GM18520 (cell line): ENCODE results near the gene DEPDC5.

Experiments used
- ATAC-seq: cut with Tn5 transposase; IDR thresholded peaks from one replicate; pipeline ENCODE4 v1.9.1; 2021; ENCODE audit not compliant: unreplicated experiment

Gene DEPDC5

GRCh38 chr22:31846161-31847115 is 92.6 kb downstream of the DEPDC5 start:
- ATAC-seq, result no peak

GRCh38 chr22:31848411-31848810 is 94.6 kb downstream of the DEPDC5 start:
- ATAC-seq, result no peak

DNA sequence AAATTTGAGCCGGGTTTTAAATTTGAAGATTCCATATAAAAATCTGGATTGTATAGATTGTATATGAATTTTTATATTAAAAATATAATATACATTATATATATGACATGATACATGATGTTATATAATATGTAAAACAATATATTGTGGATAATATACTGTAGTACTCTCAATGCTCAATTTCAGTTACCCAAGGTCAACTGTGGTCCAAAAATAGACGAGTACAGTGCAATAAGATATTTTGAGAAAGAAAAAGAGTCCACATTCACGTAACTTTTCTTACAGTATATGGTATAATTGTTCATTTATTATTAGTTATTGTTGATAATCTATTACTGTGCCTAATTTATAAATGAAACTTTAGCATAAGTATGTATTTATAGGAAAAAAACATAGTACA is 96.3 kb downstream of the DEPDC5 start:
- ATAC-seq, result no peak

- ATAC-seq, result no peak
Observed at GRCh38 chr22:31852691-31853421, 99.0 kb downstream of the DEPDC5 start.

DNA sequence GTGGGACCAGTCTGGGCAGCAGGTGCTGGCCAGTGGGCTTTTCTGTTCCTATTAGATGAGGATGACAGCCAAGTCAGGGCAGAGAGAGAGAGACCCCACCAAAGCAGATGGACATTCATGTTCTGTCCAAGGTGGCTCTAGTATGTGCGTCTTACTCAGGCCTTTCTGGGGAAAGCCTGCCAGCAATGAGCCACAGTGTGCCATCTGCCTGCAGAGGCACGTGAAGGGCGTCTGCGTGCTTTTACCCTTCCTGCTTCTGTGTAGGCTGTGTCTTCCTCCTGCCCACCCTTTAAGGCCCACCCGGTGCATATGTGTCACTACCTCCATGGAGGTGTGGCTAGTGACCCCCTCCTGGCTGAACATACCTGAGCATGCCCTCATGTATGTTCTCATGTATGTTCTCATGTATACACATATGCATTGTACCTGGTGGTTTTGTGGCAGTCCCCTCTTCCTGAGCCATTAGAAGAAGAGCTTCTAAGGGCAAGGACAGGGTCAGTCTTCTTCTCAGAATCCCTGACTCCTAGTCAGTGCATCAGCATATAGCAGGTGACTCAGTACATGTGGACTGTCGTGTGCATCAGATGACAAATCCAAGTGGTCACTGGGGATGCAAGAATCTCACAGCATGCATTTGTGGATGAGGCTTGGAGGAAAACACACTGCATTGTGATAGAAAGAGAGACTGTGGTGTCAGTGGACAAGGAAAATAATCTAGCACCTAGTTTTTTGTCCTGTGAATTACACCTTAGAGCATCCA is 100.1 kb downstream of the DEPDC5 start:
- ATAC-seq, result no peak

DNA sequence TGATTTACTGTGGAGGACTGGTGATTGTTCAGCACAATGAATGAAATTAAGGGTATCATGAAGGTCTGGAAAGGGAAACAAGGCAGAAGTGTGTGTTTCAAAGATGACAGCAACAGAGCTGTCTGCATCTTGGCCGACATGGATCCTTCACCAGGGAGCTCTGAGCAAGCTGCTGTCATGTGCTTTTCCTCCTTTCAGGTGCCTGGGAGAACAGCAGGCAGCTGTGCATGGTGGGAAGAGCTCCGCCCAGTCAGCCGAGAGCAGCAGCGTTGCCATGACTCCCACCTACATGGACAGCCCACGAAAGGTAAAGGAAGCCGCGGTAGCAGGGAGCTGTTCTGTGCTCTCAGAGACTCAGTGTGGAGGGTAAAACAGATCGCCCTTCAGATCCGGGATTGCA is 103.4 kb downstream of the DEPDC5 start:
- ATAC-seq, result no peak

- no peak for ATAC-seq
Observed at GRCh38 chr22:31861226-31861840, 107.5 kb downstream of the DEPDC5 start.

GRCh38 chr22:31866918-31867317 is 113.1 kb downstream of the DEPDC5 start:
- ATAC-seq, result no peak

DNA sequence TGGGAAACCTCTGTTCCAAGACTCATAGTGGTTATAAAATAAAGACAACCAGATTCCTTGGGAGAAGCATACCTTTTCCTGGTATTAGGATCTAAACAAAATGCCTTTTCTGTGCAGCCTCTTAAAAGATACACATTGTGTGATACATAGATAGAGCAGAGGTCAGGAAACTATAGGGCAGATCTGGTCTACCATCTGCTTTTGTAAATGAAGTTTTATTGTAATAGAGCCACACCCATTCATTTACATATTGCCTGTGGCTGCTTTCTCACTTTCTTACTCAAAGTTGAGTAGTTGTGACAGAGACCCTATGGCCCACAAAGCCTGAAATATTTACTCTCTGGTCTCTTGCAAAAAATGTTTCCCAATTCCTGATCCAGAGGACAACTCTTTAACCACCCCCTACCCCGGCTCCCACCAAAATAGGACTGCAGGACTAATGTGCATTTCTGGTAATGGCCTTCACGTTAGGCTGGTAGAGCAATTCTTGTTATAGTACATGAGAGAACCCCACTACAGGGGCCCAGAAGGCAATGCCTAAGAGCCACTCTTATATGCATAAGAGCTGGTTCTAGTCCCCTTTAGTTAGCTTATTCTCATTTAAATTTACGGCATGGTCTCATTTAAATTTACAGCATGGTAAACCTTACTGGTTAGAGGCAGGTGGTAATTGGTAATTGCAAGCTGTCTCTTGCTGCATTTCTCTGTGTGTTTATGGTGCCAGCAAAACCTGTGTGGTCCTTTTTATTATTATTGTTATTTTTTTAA is 113.8 kb downstream of the DEPDC5 start:
- ATAC-seq, result no peak

- ATAC-seq, result no peak
Observed at GRCh38 chr22:31869739-31870138, 115.9 kb downstream of the DEPDC5 start.

GRCh38 chr22:31870890-31871289 is 117.1 kb downstream of the DEPDC5 start:
- no peak for ATAC-seq

GRCh38 chr22:31871480-31871879 is 117.7 kb downstream of the DEPDC5 start:
- ATAC-seq, result no peak

DNA sequence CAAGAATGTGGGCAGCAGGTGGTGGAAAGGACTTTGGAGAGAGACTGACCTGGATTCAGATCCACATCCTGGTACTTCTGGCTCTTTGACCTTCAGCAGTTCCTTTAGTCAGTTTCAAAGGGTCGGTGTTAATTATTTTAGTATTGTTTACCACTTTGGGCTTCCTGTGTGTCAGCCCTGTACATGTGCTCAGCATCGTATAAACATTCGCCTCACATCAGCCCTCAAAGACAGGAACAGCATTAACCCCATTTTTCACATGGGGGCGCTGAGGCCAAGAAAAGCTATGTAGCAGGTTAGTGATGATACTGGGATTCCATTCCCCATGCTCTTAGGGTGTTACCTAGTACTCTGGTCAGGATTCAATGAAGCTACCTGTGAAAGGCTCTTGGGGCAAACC is 118.4 kb downstream of the DEPDC5 start:
- ATAC-seq, result no peak

DNA sequence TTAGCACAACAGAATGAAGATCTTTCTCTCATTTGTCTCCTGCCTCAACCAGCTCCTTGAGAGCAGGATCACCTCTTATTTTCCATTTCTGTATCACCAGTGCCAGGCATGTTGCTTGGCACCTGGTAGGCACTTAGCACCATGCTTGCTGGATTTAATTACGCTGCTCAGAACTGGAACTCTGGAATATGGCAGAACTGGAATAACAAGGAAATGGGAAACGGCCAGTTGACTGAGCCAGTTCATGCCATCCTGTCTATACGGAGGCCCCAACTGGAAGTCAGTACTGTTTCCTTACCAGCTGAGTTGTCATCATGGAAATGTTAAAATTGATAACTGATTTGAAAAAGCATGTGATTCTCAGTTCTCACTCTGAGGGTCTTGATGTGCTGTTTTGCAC is 121.0 kb downstream of the DEPDC5 start:
- ATAC-seq, result no peak

DNA sequence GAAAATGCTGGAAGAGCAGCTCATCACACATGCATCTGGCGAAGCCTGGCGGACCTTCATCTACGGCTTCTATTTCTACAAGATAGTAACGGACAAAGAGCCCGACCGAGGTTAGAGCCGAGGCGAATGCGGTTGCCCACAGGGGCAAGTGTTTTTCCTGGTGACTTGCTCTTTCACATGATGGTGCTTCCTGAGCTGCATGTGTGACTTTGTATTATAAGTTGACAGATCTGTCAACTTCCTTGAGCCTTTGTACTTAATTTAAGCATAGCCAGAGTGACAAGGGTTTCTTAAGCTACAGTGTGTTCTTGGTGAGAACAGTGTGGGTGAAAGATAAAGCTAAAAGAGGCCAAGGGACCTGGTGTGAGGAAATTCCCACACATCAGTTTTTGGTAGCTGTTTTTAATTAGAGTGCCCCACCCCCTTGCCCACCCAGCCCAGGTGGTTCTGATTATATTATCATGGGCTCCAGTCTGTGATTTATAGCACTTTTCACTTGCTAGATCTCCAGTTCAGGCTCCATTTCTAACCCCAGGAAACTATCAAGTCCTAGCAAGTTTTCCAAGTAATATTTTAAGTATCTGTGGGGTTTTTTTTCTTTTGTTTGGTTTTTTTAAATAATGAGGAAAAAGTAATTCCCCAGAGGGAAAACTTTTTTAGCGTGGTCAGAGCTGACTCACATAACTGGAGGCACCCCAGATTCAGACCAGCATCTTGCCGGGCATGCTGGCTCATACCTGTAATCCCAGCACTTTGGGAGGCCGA is 122.5 kb downstream of the DEPDC5 start:
- ATAC-seq, result no peak

GRCh38 chr22:31879585-31879984 is 125.8 kb downstream of the DEPDC5 start:
- no peak for ATAC-seq

DNA sequence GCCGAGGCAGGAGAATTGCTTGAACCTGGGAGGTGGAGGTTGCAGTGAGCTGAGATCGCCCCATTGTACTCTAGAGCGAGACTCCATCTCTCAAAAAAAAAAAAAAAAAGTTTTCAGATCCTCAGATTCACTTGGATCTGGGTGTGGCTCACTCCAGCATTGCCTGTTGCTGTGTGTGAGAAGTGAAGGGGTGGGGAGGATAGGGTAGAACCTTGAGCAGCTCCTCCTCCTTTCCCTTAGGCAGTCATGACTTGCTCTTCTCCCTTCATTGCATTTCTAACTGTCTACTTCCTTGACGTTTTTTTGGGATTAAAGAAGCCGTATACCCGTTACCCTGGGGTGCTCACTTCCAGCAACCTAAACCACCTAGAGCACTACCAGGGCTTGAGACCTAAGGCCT is 127.4 kb downstream of the DEPDC5 start:
- ATAC-seq, result no peak

- no peak for ATAC-seq
Observed at GRCh38 chr22:31881865-31882264, 128.0 kb downstream of the DEPDC5 start.

GRCh38 chr22:31882971-31883370 is 129.2 kb downstream of the DEPDC5 start:
- no peak for ATAC-seq

- ATAC-seq, result no peak
Observed at GRCh38 chr22:31883989-31884388, 130.2 kb downstream of the DEPDC5 start.
